RWPE2 (cell line): ENCODE data around the gene NDFIP2.

Source experiments
- ATAC-seq: fragments of 200-7000 bp; cut with Tn5 transposase; 3 replicates; pipeline ENCODE4 v1.9.1; 2021; ENCODE audit warnings: low read depth
- DNase-seq: peaks from one replicate; pipeline ENCODE4 v3.0.0-alpha.2; 2020; ENCODE audit warnings: low spot score
- H3K27ac ChIP-seq: fragments of 450-650 bp; 2 replicates; pipeline ENCODE4 v1.5.1; 2017; ENCODE audit warnings: mild to moderate bottlenecking; ENCODE audit not compliant: poor library complexity, severe bottlenecking
- H3K27me3 ChIP-seq: fragments of 250-450 bp; sonication (Bioruptor Pico); 2 replicates; pipeline ENCODE4 v1.5.1; 2021; ENCODE audit warnings: mild to moderate bottlenecking, moderate library complexity; ENCODE audit not compliant: insufficient read depth, poor library complexity, severe bottlenecking
- H3K36me3 ChIP-seq: fragments of 250-450 bp; sonication (Bioruptor Pico); 2 replicates; pipeline ENCODE4 v1.5.1; 2020; ENCODE audit warnings: low read depth, mild to moderate bottlenecking, moderate library complexity
- H3K4me1 ChIP-seq: fragments of 250-450 bp; sonication (Bioruptor Pico); 2 replicates; pipeline ENCODE4 v1.5.1; 2021; ENCODE audit warnings: mild to moderate bottlenecking, moderate library complexity; ENCODE audit not compliant: insufficient read depth, poor library complexity, severe bottlenecking
- H3K4me3 ChIP-seq: fragments of 250-450 bp; sonication (Bioruptor Pico); 2 replicates; pipeline ENCODE4 v1.5.1; 2021; ENCODE audit warnings: mild to moderate bottlenecking, moderate library complexity; ENCODE audit not compliant: severe bottlenecking
- H3K9me3 ChIP-seq: fragments of 250-450 bp; sonication (Bioruptor Pico); 2 replicates; pipeline ENCODE4 v1.5.1; 2021; ENCODE audit warnings: mild to moderate bottlenecking, moderate library complexity; ENCODE audit not compliant: severe bottlenecking
- TF ChIP-seq, protein P1 (sequence below): fragments of 450-650 bp; IDR thresholded peaks from one replicate; pipeline ENCODE4 v1.5.1; 2017; ENCODE audit warnings: mild to moderate bottlenecking, moderate library complexity; ENCODE audit not compliant: poor library complexity, severe bottlenecking

Gene NDFIP2

DNA sequence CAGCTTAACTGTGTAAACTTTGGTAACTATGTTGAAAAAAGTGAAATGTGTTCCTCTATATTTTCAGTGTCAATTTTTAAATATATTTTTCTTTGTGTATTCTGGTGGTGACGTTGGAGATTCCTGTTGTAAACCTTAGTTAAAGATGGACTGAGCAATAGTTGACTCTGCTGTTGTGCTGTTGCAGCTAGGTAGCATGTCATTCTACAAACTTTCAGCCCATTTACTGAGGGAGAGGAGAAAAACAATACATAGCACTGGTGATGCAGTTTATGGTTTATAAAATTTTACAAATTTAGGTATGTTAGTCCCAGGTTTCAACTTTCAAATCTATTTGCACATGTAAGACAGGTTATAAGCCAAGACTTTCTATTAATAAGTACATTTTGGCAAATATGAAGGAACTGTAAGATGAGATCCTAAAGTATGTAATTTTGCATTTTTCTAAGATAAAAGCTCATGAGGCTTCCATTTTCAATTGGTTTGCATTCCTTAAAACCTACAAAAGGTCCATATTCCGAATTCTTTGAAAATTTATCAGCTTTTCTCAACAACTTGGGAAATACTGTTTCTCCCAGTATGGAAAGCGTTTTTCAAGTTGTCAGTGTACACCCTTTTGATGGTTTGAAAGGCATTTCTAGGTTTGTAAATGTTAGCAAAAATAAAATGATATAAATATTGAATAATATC lies 1.5 kb downstream of the NDFIP2 start:
- TF ChIP-seq, protein P1, sequence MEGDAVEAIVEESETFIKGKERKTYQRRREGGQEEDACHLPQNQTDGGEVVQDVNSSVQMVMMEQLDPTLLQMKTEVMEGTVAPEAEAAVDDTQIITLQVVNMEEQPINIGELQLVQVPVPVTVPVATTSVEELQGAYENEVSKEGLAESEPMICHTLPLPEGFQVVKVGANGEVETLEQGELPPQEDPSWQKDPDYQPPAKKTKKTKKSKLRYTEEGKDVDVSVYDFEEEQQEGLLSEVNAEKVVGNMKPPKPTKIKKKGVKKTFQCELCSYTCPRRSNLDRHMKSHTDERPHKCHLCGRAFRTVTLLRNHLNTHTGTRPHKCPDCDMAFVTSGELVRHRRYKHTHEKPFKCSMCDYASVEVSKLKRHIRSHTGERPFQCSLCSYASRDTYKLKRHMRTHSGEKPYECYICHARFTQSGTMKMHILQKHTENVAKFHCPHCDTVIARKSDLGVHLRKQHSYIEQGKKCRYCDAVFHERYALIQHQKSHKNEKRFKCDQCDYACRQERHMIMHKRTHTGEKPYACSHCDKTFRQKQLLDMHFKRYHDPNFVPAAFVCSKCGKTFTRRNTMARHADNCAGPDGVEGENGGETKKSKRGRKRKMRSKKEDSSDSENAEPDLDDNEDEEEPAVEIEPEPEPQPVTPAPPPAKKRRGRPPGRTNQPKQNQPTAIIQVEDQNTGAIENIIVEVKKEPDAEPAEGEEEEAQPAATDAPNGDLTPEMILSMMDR = no peak
- Histone ChIP-seq H3K4me3 (peak overlapping the region; percentile 60), H3K4me1 (peaks cover 46% of the 10 kb centered on the region), H3K27ac (peak overlapping the region; percentile 97), H3K36me3 (peaks cover 20% of the 10 kb centered on the region; the same call in 1 of the 2 replicates), H3K27me3 (no peaks in the 10 kb centered on the region), H3K9me3 (no peaks in the 10 kb centered on the region)
- no peak for ATAC-seq
- DNase-seq = no peak

DNA sequence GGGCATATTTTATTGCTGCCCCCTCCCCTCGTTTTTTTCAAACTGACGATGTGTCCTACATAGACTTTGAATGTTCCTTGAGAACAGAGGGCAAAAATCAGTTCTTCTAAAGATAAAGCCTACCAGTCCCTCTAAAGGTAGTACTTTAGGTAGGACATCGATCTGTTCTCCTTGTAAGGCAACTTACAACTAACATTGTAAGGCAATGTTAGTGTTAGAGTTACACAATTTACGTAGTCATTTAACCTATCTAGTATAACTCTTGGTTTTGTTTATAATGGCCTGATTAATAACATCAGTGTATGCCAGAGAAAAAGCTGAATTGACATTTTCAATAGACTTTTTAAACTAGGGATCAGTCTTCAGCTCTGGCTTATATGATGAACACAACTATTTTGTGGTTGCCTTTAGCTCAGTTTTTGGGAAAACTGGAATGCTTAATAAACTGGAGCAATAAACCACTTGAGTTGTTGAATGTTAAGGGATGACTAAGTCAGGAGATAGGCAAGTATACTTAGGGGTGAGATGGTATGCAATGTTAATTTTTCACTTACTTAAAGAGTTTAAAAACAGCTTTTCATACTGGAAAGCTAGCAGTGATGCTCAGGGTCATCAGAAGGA lies 2.2 kb downstream of the NDFIP2 start:
- DNase-seq = no peak
- peaks cover 50% of the 10 kb centered on the region for H3K4me1 ChIP-seq
- no peaks in the 10 kb centered on the region for H3K9me3 ChIP-seq
- H3K27me3 ChIP-seq = no peaks in the 10 kb centered on the region
- TF ChIP-seq, protein P1 = no peak
- peak overlapping the region; percentile 97 for H3K27ac ChIP-seq
- H3K4me3 ChIP-seq = peak overlapping the region; percentile 60
- peaks cover 20% of the 10 kb centered on the region; the same call in 1 of the 2 replicates for H3K36me3 ChIP-seq
- ATAC-seq = no peak

DNA sequence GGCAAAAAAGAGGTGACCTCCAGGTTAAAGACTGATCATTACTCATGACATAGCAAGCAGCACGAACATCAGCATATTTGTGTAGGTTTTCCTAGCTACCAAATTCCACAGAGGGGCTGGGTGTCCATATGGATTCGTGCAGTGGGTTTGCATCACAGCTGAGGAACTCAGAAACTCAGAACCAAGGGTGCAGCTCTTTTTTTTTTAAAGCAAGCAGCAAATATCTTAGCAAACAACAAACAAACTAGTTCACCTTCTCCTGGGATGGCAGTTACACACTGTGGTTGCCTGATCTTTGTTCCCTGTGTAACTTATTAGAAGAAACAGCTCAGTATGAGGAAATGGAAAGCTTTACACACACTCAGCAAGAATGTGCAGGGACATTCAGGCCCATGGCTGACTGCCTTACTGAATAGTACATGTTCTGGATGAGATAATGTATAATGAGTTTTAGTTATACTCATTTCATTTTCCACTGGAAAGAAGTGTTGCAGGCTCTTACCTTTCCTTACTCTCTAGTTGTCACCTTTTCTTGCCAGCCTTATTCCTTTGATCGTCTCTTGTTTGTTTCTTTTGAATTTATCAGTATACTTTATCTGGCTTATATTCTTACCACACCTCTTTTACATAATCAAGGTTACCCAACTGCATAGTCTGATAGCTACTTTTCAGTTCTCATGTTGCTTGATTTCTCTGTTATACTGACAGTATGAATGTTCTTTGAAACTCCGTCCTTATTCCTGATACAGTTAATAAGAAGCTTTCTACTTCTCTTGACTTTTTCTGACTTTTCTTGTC lies 4.3 kb downstream of the NDFIP2 start:
- no peak overlapping the region for H3K4me3 ChIP-seq
- H3K27ac ChIP-seq = peak overlapping the region; percentile 97
- peaks cover 55% of the 10 kb centered on the region for H3K4me1 ChIP-seq
- TF ChIP-seq, protein P1 = no peak
- no peaks in the 10 kb centered on the region for H3K27me3 ChIP-seq
- ATAC-seq (peak; percentile 71), DNase-seq (peak; percentile 78)
- H3K36me3 ChIP-seq = peaks cover 28% of the 10 kb centered on the region; the same call in 1 of the 2 replicates
- no peaks in the 10 kb centered on the region for H3K9me3 ChIP-seq

DNA sequence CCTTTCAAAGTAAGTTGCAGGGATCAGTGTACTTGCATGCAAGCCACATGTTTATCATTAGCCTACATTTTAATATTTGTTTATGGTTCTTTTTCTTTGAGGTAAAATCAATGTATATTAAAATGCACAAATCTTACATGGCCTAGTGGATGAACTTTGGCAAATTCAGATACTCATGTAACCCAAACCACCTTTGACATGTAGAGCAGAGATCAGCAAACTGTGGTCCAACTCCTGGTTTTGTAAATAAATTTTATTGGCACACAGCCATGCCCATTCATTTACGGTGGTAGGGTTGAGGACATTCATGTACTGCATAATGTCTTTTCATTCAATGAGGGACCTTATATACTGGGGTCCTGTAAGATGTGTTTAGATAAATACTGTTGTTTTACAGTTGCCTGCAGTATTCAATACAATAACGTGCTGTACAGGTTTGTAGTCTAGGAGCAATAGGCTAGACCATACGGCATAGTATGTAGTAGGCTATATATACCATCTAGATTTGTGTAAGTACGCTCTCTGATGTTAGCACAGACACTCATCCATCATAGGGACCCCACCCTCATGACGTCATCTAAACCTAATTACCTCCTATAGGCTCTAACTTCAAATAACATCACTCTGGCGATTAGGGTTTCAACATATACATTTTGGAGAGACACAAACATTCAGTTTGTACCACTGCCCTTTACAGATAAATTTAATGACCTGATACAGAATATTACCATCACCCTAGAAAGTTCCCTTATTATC lies 5.7 kb downstream of the NDFIP2 start:
- Histone ChIP-seq H3K4me3 (no peak overlapping the region), H3K36me3 (peaks cover 28% of the 10 kb centered on the region; the same call in 1 of the 2 replicates), H3K4me1 (peaks cover 69% of the 10 kb centered on the region), H3K27ac (peak overlapping the region; percentile 97), H3K9me3 (no peaks in the 10 kb centered on the region), H3K27me3 (no peaks in the 10 kb centered on the region)
- TF ChIP-seq, protein P1 = no peak
- DNase-seq (no peak), ATAC-seq (no peak)
